Pancreas (tissue), 10 donors: ENCODE data around the gene DOCK8. TPM values are rescaled to one million over a fixed set of nuclear protein-coding genes. Genes with fewer than 3 reads are reported as not detected.

Experiments
- ATAC-seq, 4 donors: fragments of 200-7000 bp; cut with Tn5 transposase; one replicate each; pipeline versions ENCODE4 v1.8.0 to v1.9.1; 2020; ENCODE audit warnings: mild to moderate bottlenecking in 4 of 4, moderate library complexity in 4 of 4
- DNase-seq, 6 donors: peaks; one replicate each; pipeline ENCODE4 v3.0.0-alpha.2; 2020
- FAIRE-seq: peaks from 2 replicates; lab custom pipeline; 2012; peaks lifted over from hg19 to GRCh38; lab: Jason Lieb, UNC
- H3K27ac ChIP-seq, 4 donors: fragments of 200-600 bp; sonication (generic); 1 replicate in 3 of 4; 2 replicates in 1 of 4; pipeline versions ENCODE4 v1.5.0 to v1.8.0; 2020
- H3K27me3 ChIP-seq, 4 donors: fragments of 200-600 bp; one replicate each; pipeline ENCODE4 v1.8.0; 2021
- H3K36me3 ChIP-seq, 3 donors: fragments of 200-600 bp; sonication (generic) in 1 of 3; one replicate each; pipeline versions ENCODE4 v1.5.0 to v1.8.0; 2020 to 2021
- H3K4me1 ChIP-seq, 3 donors: fragments of 200-600 bp; one replicate each; pipeline ENCODE4 v1.8.0; 2021
- H3K4me3 ChIP-seq, 4 donors: fragments of 200-600 bp; sonication (generic) in 2 of 4; one replicate each; pipeline versions ENCODE4 v1.5.0 to v1.8.0; 2020 to 2021
- H3K9me3 ChIP-seq, 4 donors: fragments of 200-600 bp; one replicate each; pipeline ENCODE4 v1.8.0; 2021
- WGBS, 2 donors: extraction: QIAGEN DNeasy Blood & Tissue Kit; methylation state at CpG; one replicate each; pipeline ENCODE4 v1.1.7; 2013; 5-methylcytosine and 5-hydroxymethylcytosine counted together
- intact Hi-C, 3 donors: fragments of 100-400 bp; cut with DNase I; formaldehyde crosslinking; loops; one replicate each; pipeline versions ENCODE4 v1.11.1 to v1.14.2; 2022
- polyA plus RNA-seq, 2 donors: library from polyadenylated mRNA; stranded (reverse); fragments of 200-250 nt; gene quantifications; one replicate each; pipeline ENCODE4 v1.2.3, GENCODE V29; 2013
- total RNA-seq, 6 donors: library from RNA; stranded (reverse); fragmentation: NEBNext Ultra II Directional in 4 of 6; extraction: Animal tissue kit (Norgen Biotek cat#: 25700) in 4 of 6; gene quantifications; one replicate each; pipeline versions ENCODE4 v1.2.1 to v1.2.4, GENCODE V29; 2021 to 2023
- TF ChIP-seq, protein P1 (sequence below), 4 donors: fragments of 200-600 bp; sonication (generic) in 3 of 4; IDR thresholded peaks; one replicate each; pipeline versions ENCODE4 v1.5.0 to v1.8.0; 2021; ENCODE audit warnings: antibody characterized with exemption in 4 of 4
- donor health status: healthy with polysubstance abuse.
- donor health status: DM: no; HTN: no; CAD: no; lungs with moderate emphysema.
- donor health status: DM: no; HTN: no; CAD: no.
- donor health status: control.
- donor health status: control.
- donor health status: Bipolar disorder and iron deficiency.
- donor health status: DM: yes; HTN: yes; CAD: no.
- donor health status: DM: no; HTN: no; CAD: no.
- donor health status: DM: no; HTN: no; CAD: no.
- donor health status: DM: yes; HTN: yes; CAD: no.

Gene DOCK8
- total and polyA plus RNA-seq, 8 donors: 1.7 to 22.7 (median 6.0) TPM

DNA sequence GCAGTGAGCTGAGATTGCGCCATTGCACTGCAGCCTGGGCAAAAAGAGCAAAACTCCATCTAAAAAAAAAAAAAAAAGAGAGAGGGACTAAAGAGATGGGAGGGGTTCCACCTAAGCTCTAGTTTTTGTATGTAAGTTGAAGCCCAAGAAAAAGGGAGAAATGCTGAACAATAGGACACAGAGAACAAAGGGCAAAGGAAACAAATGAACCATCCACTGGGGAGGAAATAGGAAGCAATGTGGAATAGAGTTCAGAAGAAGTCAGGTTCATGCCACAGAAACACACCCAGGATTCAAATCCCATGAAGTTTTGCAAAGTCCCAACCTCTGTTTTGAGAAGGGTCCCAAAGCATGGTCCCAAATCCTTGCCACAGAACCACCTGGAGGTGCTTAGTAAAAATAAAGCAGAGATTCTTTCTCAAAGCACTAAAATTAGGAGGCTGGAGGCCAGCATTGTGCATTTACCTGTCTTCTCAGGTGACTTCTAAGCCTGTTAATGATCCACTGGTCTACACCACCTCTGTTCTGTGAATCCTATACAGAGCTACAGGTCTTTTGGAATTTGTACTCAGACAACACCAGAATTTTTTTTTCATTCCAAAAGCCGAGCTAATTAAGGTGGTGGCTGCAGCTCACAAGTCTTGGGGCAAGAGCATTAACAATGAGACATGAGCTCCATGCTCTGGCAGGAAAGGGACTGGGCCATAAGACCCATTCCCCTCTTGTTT lies 177.6 kb downstream of the DOCK8 start:
- DNase-seq (no peak), FAIRE-seq (no peak), ATAC-seq (no peak)
- Histone ChIP-seq H3K27me3 (no peaks in the 10 kb centered on the region), H3K27ac (no peak overlapping the region), H3K9me3 (no peaks in the 10 kb centered on the region), H3K36me3 (no peaks in the 10 kb centered on the region), H3K4me3 (no peak overlapping the region), H3K4me1 (no peaks in the 10 kb centered on the region)
- TF ChIP-seq, protein P1, sequence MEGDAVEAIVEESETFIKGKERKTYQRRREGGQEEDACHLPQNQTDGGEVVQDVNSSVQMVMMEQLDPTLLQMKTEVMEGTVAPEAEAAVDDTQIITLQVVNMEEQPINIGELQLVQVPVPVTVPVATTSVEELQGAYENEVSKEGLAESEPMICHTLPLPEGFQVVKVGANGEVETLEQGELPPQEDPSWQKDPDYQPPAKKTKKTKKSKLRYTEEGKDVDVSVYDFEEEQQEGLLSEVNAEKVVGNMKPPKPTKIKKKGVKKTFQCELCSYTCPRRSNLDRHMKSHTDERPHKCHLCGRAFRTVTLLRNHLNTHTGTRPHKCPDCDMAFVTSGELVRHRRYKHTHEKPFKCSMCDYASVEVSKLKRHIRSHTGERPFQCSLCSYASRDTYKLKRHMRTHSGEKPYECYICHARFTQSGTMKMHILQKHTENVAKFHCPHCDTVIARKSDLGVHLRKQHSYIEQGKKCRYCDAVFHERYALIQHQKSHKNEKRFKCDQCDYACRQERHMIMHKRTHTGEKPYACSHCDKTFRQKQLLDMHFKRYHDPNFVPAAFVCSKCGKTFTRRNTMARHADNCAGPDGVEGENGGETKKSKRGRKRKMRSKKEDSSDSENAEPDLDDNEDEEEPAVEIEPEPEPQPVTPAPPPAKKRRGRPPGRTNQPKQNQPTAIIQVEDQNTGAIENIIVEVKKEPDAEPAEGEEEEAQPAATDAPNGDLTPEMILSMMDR (IDR thresholded peaks at IDR 0.05): no peak
- WGBS, 2 donors: 92 to 100% methylated on average over 2 of the region's 2 CpGs
- intact Hi-C loops: loop anchor here in 1 of 3 donors (10.0 kb wide), 1 partner anchor 153 kb away; no protein-coding TSS in a partner anchor

DNA sequence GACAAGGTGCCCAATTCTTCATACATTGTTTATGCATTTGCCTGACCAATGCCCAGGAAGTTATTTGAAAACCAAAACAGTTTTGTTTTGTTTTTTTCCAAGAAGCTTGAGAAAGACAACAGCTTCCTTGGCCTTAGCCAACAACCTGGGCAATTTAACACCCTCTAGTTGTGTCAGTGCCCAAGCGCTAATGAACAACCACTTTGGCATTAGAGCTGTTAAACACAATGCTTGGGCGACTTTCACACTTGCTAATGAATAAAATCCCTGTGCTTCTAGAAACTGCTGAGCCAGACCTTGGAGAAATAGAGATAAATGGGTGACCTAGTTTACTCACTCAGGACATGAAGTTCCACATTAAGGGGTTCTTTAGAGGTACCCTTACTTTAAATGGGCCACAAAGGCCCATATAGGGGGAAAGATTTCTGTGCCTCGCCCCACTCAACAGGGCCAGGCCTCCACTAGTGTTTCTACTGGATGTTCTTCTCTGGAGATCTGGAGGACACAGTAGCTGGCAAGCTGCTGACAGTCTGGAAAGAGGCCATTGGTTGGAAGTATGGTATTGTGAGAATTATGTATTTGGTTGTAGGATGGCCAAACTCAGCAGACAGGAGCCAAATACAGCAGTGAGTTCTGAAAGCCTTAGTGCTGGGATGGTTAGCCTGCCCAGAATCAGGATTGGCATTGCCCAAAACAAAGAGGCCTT lies 179.8 kb downstream of the DOCK8 start:
- ATAC-seq (no peak), FAIRE-seq (no peak), DNase-seq (no peak)
- 71 to 76% methylated on average over 3 of the region's 3 CpGs for WGBS, 2 donors
- H3K9me3 ChIP-seq: no peaks in the 10 kb centered on the region
- H3K27ac ChIP-seq: no peak overlapping the region
- intact Hi-C loops: loop anchor here in 1 of 3 donors (10.0 kb wide), 1 partner anchor 150 kb away; no protein-coding TSS in a partner anchor
- no peaks in the 10 kb centered on the region for H3K36me3 ChIP-seq
- no peak overlapping the region for H3K4me3 ChIP-seq
- no peaks in the 10 kb centered on the region for H3K27me3 ChIP-seq
- no peaks in the 10 kb centered on the region for H3K4me1 ChIP-seq
- TF ChIP-seq, protein P1 (IDR thresholded peaks at IDR 0.05): no peak

DNA sequence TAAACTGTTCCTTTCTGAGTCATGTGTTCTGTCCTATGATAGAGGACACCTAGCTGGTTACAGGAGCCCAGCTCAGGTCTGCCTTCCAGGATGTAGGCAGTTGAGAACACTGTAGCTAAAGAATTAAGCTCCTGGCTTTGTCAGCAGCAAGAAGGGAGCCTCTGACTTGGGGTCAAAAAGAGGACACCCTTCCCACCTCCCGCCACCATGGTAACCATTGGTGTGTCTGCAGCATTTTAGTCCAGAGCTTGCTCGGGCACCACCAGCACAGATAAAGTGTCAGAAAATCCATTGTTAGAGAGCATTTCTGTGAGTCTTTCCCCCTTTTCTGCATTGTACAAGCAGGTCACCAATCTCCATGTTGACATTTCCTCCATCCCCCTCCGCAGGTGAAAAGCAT lies 181.7 kb downstream of the DOCK8 start:
- intact Hi-C loops: loop anchor here in 1 of 3 donors (10.0 kb wide), 1 partner anchor 148 kb away; no protein-coding TSS in a partner anchor
- no peaks in the 10 kb centered on the region for H3K27me3 ChIP-seq
- H3K36me3 ChIP-seq: no peaks in the 10 kb centered on the region
- DNase-seq: no peak
- FAIRE-seq: no peak
- 97% methylated on average over 3 of the region's 3 CpGs for WGBS, 2 donors
- no peaks in the 10 kb centered on the region for H3K4me1 ChIP-seq
- H3K4me3 ChIP-seq: no peak overlapping the region
- no peak for ATAC-seq
- no peak overlapping the region for H3K27ac ChIP-seq
- TF ChIP-seq, protein P1 (IDR thresholded peaks at IDR 0.05): no peak
- no peaks in the 10 kb centered on the region for H3K9me3 ChIP-seq

DNA sequence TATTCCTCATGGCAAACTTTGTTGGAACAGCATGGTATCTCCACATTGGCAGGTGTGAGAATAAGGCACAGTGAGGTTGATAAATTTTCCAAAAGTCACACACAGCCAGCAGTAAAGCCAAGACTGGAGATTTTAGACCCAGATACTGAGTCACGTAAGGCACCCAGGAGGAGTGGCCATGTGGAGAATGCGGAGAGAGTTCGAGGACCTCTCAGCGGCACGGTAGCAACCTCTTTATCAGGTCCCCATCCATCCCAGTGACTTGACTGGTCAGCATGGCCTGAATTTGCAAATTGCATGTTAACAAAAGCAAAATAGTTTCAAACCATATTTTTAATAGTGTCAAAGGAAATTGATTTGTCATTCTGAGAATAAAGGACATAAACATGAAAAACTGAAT lies 183.4 kb downstream of the DOCK8 start:
- TF ChIP-seq, protein P1 (IDR thresholded peaks at IDR 0.05): no peak
- FAIRE-seq (no peak), DNase-seq (no peak), ATAC-seq (no peak)
- Histone ChIP-seq H3K27ac (no peak overlapping the region), H3K9me3 (no peaks in the 10 kb centered on the region), H3K4me3 (no peak overlapping the region), H3K27me3 (no peaks in the 10 kb centered on the region), H3K4me1 (no peaks in the 10 kb centered on the region), H3K36me3 (no peaks in the 10 kb centered on the region)
- intact Hi-C loops: loop anchor here in 1 of 3 donors (10.0 kb wide), 1 partner anchor 147 kb away; no protein-coding TSS in a partner anchor
- 95 to 97% methylated on average over 5 of the region's 5 CpGs for WGBS, 2 donors
